RPMI8226 (cell line): ENCODE results near the gene PDRG1.

ENCODE experiments used
- DNase-seq: peaks from one replicate; pipeline ENCODE4 v3.0.0-alpha.2; 2015

PDRG1 gene

DNA sequence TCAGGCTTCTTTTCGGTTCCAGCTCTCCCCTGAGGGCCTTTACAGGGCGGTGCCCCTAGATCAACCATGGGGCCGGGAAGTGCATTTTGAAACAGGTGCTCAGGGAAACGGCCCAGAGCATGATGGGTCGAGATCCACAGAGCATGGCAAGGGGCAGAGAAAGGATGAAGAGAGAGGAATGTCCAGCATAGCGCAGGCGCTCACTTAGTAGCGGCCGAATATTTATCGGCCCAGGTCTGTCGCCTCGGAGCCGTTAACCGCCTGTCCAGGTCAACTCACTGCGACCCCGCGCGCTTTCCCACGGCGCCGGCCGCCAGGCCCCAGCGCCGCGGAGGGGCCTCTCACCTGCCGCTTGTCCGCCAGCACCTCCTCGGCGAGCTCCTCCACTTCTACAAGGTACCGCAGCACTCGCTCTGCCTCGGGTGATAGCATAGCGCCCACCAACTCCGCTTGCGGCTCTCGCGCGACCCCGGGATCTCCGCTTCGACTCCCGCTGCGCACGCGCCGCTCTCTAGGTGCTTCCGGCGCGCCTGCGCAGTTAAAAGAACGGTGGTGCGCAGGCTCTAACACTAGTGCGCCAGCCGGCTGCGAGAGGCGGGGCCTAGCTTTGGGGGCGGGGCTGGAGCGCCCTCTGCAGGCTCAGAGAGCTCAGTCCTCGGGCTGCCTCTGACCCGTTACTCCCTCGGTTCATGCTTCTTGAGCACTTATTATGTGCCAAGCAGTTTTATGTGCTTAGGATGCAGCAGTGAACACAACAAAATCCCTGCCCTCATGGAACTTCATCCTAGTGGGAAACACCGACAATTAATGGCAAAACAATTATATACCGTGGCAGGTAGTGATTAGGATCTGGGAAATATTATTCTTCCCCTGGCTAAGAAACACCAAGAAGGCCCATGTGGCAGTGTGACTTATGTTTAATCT, at the start of gene PDRG1:
Gene PDRG1 (minus strand): TSS at position 517 of the 924 bp plus-strand sequence. CDS start 85 bp downstream, at position 432.
- peak; percentile 98 for DNase-seq

GRCh38 chr20:31998246-31998645, 46.4 kb upstream of the PDRG1 start:
- no peak for DNase-seq

GRCh38 chr20:31996996-31997395, 45.1 kb upstream of the PDRG1 start:
- DNase-seq: no peak

- no peak for DNase-seq
Observed at GRCh38 chr20:31992086-31992485, 40.2 kb upstream of the PDRG1 start.

DNA sequence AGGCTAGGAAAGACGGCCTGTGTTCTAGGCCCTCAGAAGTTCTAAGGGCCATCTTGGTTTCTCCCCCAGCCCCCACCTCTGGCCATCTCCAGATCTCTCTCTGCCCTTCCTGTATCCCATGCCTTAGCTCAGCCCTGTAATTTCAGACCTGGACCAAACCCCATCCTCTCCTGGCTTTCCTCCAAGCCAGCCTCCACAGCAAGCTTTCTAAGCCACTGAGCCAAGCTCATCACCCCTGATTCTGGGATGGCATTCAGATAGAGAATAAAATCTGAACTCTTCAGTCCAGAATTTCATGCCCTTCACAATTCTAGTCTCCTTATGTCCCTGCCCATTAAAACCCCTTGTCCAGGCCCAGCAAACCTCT, 39.5 kb upstream of the PDRG1 start:
- DNase-seq: no peak

GRCh38 chr20:31990641-31991338, 38.9 kb upstream of the PDRG1 start:
- no peak for DNase-seq

DNA sequence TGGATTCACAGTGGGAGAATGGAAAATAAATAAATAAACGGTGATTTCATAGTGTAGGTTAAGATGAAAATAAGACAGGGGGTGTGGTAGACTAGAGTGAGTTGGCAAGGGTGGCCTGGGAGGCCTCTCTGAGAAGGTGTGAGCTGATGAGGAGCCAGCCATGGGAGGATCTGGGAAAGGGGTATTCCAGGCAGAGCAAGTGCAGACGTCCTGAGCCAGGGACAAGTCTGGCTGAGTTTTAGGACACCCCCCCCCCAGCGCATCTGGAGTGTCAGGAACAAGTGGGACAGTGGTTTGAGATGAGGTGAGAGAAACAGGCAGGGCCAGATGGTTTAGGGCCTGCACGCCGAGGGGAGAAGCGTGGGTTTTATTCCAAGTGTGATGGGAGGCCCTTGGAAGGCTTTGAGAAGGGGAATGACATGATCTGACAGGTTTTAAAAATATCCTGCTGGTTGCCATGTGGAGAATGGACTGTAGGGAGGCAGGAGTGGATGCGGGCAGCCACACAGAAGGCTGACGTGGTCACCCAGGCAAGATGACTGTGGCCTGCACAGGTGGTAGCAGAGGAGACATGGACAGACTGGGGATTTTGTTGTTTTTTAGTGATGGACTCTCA, 37.3 kb upstream of the PDRG1 start:
- DNase-seq: no peak

GRCh38 chr20:31988430-31989015, 36.7 kb upstream of the PDRG1 start:
- DNase-seq: no peak

DNA sequence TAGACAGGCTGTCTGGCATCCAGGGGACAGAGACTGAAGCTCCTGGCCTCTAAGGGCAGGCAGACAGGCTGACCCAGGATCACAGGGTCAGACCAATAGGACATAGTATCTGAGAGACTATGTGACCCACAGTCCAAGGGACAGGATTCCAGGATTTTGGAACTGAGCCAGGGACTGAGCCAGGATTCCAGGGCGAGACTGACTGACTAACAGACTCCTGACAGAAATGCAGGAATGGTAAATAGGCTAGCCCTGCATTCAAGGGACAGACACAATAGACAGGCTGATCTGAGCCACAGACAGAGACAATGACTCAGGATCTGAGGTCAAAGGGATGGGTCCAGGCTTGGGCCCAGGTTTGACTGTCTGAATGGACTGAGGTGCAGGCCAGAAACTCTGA, 35.9 kb upstream of the PDRG1 start:
- DNase-seq: no peak

GRCh38 chr20:31984981-31985471, 33.2 kb upstream of the PDRG1 start:
- no peak for DNase-seq

DNA sequence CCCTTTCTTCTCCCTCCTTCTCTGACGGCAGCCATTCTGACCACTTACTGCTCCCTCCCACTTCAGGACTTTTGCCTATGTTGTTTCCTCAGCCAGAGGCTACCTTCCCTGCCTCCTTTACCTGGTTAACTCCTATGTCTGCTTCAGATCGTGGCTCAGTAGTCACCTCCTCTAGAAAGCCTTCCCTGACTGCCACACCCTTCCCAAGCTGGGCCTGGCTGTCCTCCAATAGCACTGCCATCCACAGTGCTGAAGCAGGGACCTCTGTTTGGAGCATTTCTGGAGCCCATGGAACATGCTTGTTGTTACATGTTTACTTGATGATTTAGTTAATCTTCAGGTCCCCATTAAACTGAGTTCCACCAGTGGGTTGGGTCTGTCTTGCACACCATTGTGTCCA, 29.9 kb upstream of the PDRG1 start:
- DNase-seq: no peak

- no peak for DNase-seq
Observed at GRCh38 chr20:31979713-31980426, 28.0 kb upstream of the PDRG1 start.

DNA sequence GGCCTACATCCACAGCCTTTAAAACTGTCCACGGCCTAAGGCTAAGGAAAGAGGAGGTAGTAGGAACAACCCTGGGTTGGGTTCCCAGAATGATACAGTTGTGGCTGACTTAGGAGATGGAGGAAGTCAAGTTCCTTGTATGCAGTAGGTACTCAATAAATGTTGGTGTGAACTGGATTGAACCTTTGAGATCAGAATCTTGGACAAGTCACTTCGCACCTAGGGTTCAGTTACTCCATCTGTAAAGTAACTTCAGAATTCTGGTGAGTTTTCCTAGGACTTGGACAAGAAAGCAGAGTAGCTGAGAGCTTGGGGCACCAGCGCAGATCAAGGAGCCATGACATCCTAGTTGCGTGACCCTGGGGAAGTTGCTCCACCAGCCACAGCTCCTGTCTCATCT, 25.2 kb upstream of the PDRG1 start:
- DNase-seq: no peak

- DNase-seq: no peak
Observed at GRCh38 chr20:31975874-31976273, 24.0 kb upstream of the PDRG1 start.

GRCh38 chr20:31974951-31975487, 23.2 kb upstream of the PDRG1 start:
- no peak for DNase-seq

DNA sequence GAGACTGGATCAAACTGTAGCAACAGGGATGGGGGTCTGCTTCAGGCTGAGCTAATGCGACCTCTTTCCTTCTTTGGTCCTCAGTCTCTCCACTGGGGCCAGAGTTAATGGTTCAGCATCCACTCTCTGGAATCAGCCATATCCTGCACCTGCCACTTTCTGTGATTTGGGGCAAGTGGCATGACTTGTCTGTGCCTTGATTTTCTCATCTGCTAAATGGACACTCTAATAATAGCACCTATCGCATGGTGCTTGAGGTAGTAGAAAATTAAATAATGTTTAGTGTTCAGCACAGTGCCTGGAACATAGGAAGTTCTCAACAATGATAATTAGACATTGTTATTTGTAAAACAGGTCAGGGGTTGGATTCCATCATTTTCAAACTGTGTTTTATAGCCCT, 22.4 kb upstream of the PDRG1 start:
- DNase-seq: no peak

- no peak for DNase-seq
Observed at GRCh38 chr20:31972471-31973021, 20.7 kb upstream of the PDRG1 start.

DNA sequence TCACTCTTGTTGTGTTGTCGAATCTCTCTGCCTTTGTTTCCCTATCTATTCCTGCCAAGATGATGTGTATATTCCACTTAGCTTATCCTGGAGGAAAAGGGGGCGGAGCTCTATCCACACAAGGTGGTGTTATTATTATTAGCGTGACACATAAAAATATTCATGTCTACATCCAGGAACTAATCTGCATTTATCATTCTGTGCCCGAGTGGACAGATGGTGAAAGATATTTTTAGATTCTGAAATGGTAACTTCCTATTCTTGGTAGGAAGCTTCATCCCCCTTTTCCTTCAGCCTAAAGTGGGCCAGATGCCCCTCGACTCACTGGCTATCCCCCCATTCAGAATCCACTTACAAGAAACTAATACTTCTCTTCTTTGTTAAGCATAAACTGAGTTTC, 18.1 kb upstream of the PDRG1 start:
- no peak for DNase-seq

DNA sequence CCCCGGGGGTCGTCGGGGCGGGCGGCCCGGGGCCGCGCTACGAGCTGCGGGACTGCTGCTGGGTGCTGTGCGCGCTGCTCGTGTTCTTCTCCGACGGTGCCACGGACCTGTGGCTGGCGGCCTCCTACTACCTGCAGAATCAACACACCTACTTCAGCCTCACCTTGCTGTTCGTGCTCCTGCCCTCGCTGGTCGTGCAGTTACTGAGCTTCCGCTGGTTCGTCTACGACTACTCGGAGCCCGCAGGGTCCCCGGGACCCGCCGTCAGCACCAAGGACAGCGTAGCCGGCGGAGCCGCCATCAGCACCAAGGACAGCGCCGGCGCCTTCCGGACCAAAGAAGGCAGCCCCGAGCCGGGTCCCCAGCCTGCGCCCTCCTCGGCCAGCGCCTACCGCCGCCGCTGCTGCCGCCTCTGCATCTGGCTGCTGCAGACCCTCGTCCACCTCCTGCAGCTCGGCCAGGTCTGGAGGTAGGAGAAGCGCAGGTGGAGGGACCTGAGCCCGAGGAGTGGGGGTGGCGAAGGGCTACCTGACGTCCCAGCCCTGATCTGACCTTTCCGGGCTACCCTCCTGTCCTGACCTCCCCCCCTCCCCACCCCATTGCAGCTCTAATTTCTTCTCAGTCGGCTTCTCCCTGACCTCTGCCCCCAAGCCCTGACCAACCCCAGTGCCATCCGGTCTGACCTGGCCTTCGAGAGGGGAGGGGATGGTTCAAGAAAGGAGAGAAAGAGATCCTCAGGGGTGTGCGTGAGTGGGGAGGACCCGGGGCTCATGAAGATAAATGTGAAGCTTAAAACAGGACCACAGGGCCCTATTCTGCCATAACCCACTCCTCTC, 16.7 kb upstream of the PDRG1 start:
- DNase-seq: peak; percentile 86

- no peak for DNase-seq
Observed at GRCh38 chr20:31967830-31968249, 16.0 kb upstream of the PDRG1 start, which contains the start of gene XKR7. TSS of gene XKR7 (plus strand) at chr20:31968151. CDS start at chr20:31968176, 25 bp downstream.
